T-helper 1 cell treated with Interleukin-12 subunit alpha and Interleukin-12 subunit beta and Interleukin-4 antibody, amounts not matched to agents 30 μg/mL and 1 μg/mL, for 36 hours (primary cell): ENCODE data around the gene DYNC1LI1.
"Not testable (repeated sequence)": the region's sequence is repeated elsewhere in the genome, so short reads cannot be mapped to it uniquely, and the experiment has no call there.

Experiments used
- H3K27ac Mint-ChIP-seq: one replicate; pipeline ENCODE4 v1.8.0; 2021; ENCODE audit warnings: mild to moderate bottlenecking, mixed read lengths
- H3K27me3 Mint-ChIP-seq: one replicate; pipeline ENCODE4 v1.8.0; 2021; ENCODE audit warnings: low read depth, mixed read lengths
- H3K36me3 Mint-ChIP-seq: one replicate; pipeline ENCODE4 v1.8.0; 2021; ENCODE audit warnings: low read depth, mixed read lengths
- H3K4me1 Mint-ChIP-seq: one replicate; pipeline ENCODE4 v1.8.0; 2021; ENCODE audit warnings: low read depth, mixed read lengths
- H3K4me3 Mint-ChIP-seq: one replicate; pipeline ENCODE4 v1.8.0; 2021; ENCODE audit warnings: mild to moderate bottlenecking, moderate library complexity, mixed read lengths
- H3K9me3 Mint-ChIP-seq: one replicate; pipeline ENCODE4 v1.8.0; 2021; ENCODE audit warnings: mixed read lengths

DYNC1LI1 gene

DNA sequence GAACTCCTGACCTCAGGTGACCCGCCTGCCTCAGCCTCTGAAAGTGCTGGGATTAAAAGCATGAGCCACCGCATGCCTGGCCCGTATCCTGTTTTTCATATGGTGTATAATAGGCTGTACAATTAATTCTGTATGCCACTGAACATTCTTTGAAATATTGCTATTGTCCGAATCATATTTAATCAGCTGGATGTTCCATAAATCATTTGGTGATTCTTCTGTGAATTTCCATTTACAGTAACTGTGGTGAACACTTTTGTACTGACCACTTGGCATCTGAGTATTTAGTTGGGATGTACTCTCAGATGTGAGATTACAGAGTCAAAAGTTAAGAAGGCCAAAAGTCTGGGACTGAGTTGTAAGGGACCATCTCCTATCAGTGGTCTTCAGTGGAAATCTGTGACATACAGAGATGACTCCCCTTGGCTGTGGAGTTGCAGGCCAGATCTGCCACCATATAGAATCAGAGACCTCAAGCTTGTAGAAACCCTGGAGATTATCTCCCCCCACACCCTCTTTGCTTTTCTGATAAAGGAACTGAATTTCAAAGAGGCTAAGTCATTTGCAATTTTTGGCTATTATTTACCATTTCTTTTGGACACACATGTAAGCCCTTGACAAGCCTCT lies 25.7 kb upstream of the DYNC1LI1 start:
- Mint-ChIP-seq H3K27ac (no peak overlapping the region), H3K4me1 (no peaks in the 10 kb centered on the region), H3K36me3 (no peaks in the 10 kb centered on the region), H3K9me3 (no peaks in the 10 kb centered on the region), H3K4me3 (no peak overlapping the region), H3K27me3 (peaks cover 9% of the 10 kb centered on the region)

DNA sequence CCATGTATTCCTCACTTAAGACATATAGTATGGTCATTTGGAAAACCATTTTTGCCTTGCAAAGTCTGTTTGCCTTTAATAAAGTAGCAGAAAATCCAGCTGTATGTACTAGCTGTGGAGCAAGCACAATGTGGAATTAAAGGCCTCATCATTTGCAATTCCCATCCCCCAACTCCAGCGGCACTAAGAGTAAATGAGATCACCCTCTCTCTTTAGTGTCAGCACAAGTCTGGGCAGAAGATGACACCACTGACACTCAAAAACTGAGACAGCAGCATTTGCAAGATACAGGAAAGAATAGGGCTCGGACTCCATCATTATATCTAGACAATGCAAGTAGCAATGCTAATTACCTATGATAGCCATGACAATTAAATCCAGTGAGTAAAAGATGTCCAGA lies 24.7 kb upstream of the DYNC1LI1 start:
- Mint-ChIP-seq H3K4me1 (no peaks in the 10 kb centered on the region), H3K27ac (no peak overlapping the region), H3K9me3 (no peaks in the 10 kb centered on the region), H3K4me3 (no peak overlapping the region), H3K36me3 (no peaks in the 10 kb centered on the region), H3K27me3 (peaks cover 13% of the 10 kb centered on the region)

DNA sequence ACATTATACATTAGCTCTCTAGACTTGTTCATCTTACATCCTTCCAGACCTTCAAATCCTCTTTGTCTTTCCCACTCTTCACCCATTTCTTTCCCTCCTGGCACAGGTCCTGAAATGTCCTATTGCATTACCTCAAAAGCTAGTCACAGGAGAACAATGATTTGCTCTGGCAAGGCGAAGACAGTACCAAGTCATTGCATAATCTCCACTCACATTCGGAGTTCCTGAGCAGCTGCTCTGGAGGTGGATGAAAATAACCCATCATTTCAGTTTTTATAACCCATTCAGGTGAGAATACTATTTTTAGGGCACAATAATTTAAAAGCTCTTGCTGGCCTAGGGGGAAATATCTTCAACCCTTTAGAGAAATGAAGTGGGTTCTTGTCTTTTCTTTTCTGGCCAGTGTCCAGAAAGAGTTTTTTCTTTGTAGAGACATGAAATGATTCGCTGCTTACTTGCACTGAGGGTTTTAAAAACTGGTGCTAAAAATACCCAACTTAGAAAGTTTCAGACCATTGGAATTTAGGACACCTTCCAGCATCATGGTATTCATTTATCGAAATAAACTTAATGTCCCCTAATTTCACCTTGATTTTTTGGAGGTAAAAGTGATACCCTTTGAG lies 23.4 kb upstream of the DYNC1LI1 start:
- Mint-ChIP-seq H3K36me3 (no peaks in the 10 kb centered on the region), H3K27ac (no peak overlapping the region), H3K9me3 (no peaks in the 10 kb centered on the region), H3K4me3 (no peak overlapping the region), H3K27me3 (peaks cover 21% of the 10 kb centered on the region), H3K4me1 (no peaks in the 10 kb centered on the region)

DNA sequence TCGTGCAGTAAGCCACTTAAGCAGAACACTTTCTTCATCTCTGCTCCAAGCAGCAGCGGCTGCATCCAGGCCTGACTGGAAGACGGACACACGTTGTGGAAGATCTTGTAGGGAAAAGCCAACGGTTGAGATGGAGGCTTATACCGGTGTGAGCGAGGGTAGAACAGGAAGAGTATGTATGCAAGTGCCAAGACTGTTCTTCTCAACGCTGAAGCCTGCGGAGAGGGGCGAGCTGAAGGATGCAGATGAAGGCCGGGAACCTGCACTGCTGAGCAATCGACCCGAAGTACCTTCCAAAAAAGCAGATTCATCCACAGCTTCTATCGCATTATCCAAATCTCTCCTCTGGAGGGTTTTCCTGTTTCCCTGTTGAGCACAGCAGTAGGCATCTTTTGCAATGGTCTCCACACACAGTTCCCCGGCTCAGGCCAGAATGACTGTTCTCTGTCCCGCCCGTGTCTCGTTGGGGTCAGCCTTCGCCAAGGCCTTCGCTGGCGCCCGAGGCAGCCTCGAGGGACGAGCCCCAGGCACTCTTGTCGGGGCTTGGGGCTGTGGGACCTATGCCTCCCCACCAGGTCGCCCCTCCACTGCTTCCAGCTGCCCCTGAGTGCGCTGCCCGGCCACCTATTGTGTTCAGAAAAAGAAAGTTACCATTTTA lies 22.2 kb upstream of the DYNC1LI1 start:
- no peaks in the 10 kb centered on the region for H3K4me1 Mint-ChIP-seq
- H3K27ac Mint-ChIP-seq, result no peak overlapping the region
- peaks cover 18% of the 10 kb centered on the region for H3K27me3 Mint-ChIP-seq
- H3K9me3 Mint-ChIP-seq, result no peaks in the 10 kb centered on the region
- no peak overlapping the region for H3K4me3 Mint-ChIP-seq
- H3K36me3 Mint-ChIP-seq, result no peaks in the 10 kb centered on the region

DNA sequence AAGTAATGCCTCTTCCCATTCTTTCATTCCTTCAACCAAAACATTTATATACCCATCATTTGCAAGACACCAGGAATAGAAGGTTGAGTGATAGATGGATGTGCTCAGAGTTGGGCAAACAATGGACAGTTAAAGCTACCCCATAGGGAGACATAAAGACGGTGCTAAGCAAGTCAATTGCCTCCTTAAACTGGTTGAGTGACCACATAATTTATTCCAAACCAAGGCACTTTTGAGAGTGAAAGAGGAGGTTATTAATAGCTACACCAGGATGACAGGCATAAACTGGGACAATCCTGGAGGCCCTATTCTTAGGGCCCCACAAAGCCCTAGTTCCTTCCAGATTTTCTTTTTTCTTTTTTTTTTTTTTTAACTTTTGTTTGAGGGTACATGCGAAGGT lies 21.4 kb upstream of the DYNC1LI1 start:
- Mint-ChIP-seq H3K9me3 (no peaks in the 10 kb centered on the region), H3K4me1 (no peaks in the 10 kb centered on the region), H3K36me3 (no peaks in the 10 kb centered on the region), H3K4me3 (no peak overlapping the region), H3K27ac (no peak overlapping the region), H3K27me3 (peaks cover 15% of the 10 kb centered on the region)

DNA sequence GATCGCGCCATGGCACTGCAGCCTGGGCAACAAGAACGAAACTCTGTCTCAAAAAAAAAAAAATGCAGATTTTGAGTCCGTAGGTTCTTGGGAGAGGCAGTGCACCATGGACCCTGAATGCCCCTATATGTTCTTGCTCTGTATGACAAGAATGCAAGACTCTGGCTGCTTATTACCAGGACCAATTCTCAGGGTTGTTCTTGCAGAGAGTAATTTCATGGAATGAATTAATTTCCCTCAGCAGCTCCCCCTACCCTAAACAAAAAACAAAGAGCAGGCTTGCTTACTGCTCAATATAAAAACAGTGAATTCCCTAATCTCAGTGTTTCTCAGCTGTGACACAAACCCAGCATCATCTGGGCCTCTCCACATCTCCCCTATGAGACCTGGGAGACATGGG lies 20.5 kb upstream of the DYNC1LI1 start:
- H3K4me3 Mint-ChIP-seq, result no peak overlapping the region
- no peaks in the 10 kb centered on the region for H3K36me3 Mint-ChIP-seq
- peaks cover 19% of the 10 kb centered on the region for H3K27me3 Mint-ChIP-seq
- no peaks in the 10 kb centered on the region for H3K9me3 Mint-ChIP-seq
- no peaks in the 10 kb centered on the region for H3K4me1 Mint-ChIP-seq
- no peak overlapping the region for H3K27ac Mint-ChIP-seq

DNA sequence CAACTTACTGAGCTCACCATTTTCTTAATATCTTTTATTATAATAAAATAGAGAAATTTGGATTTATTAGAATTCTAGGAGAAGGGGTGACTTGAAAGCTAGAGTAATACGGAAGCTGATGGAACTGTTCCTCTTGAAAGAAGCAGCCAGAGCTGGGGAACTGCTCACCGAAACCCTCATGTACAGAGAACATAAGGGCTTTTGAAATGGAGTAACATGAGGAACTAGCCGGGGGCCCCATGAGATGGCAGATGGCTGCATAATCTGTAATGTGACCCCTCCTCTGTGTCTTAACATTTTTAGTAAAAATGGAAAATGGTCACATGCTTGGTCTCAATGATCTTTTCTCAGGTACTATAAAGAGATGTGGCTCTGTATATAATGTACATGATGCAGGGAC lies 15.7 kb upstream of the DYNC1LI1 start:
- H3K27me3 Mint-ChIP-seq, result peaks cover 25% of the 10 kb centered on the region
- no peaks in the 10 kb centered on the region for H3K36me3 Mint-ChIP-seq
- no peaks in the 10 kb centered on the region for H3K4me1 Mint-ChIP-seq
- H3K9me3 Mint-ChIP-seq, result no peaks in the 10 kb centered on the region
- no peak overlapping the region for H3K27ac Mint-ChIP-seq
- H3K4me3 Mint-ChIP-seq, result no peak overlapping the region

DNA sequence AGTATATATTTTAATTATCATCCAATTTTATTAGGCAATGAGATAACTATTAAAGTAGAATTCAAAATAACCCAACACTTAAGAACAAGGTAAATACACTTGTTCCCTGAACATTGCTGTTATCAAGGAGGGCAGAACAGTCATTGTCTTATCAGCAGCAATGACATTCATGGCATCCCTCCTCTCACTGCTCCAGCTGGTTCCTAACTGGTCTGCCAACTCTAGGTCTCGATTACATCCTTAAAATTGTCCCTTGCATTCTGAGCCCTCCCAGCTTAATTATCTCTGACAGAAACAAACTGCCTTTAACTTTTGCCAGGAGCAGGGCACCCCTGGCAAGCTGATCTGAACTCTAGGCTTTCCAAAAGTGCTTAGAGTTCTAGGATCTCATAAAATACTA lies 14.0 kb upstream of the DYNC1LI1 start:
- H3K27me3 Mint-ChIP-seq, result peaks cover 19% of the 10 kb centered on the region
- H3K36me3 Mint-ChIP-seq, result no peaks in the 10 kb centered on the region
- H3K9me3 Mint-ChIP-seq, result no peaks in the 10 kb centered on the region
- no peak overlapping the region for H3K4me3 Mint-ChIP-seq
- H3K27ac Mint-ChIP-seq, result no peak overlapping the region
- no peaks in the 10 kb centered on the region for H3K4me1 Mint-ChIP-seq

DNA sequence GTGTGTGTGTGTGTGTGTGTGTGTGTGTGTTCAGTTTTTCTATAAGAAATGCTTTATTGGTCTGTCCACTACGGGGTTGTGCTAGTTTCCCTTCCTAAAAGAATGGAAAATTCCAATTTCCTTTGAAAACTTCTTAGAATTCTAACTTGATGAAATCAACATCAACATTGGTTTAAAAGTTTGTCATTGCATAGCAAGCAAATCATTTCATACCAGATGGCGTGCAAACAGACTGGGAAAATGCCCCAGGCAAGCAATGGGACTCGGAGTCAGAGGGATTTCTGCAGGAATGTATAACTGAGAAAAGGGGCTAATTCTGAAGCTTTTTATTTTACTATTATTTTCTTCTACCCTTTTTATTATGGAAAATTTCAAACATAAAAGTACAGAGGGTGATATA lies 13.1 kb upstream of the DYNC1LI1 start:
- Mint-ChIP-seq H3K36me3 (no peaks in the 10 kb centered on the region), H3K9me3 (no peaks in the 10 kb centered on the region), H3K4me3 (no peak overlapping the region), H3K27ac (no peak overlapping the region), H3K27me3 (peaks cover 10% of the 10 kb centered on the region), H3K4me1 (no peaks in the 10 kb centered on the region)

DNA sequence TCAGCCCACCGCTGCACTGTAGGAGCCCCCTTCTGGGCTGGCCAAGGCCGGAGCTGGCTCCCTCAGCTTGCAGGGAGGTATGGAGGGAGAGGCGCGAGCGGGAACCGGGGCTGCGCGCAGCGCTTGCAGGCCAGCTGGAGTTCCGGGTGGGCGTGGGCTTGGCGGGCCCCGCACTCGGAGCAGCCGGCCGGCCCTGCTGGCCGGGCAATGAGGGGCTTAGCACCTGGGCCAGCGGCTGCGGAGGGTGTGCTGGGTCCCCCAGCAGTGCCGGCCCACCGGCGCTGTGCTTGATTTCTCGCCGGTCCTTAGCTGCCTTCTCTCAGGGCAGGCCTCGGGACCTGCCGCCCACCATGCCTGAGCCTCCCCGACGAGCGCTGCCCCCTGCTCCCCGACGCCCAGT lies 8.0 kb upstream of the DYNC1LI1 start:
- H3K27ac Mint-ChIP-seq, H3K9me3 Mint-ChIP-seq, H3K36me3 Mint-ChIP-seq, H3K4me3 Mint-ChIP-seq, H3K27me3 Mint-ChIP-seq, H3K4me1 Mint-ChIP-seq: not testable (repeated sequence)

DNA sequence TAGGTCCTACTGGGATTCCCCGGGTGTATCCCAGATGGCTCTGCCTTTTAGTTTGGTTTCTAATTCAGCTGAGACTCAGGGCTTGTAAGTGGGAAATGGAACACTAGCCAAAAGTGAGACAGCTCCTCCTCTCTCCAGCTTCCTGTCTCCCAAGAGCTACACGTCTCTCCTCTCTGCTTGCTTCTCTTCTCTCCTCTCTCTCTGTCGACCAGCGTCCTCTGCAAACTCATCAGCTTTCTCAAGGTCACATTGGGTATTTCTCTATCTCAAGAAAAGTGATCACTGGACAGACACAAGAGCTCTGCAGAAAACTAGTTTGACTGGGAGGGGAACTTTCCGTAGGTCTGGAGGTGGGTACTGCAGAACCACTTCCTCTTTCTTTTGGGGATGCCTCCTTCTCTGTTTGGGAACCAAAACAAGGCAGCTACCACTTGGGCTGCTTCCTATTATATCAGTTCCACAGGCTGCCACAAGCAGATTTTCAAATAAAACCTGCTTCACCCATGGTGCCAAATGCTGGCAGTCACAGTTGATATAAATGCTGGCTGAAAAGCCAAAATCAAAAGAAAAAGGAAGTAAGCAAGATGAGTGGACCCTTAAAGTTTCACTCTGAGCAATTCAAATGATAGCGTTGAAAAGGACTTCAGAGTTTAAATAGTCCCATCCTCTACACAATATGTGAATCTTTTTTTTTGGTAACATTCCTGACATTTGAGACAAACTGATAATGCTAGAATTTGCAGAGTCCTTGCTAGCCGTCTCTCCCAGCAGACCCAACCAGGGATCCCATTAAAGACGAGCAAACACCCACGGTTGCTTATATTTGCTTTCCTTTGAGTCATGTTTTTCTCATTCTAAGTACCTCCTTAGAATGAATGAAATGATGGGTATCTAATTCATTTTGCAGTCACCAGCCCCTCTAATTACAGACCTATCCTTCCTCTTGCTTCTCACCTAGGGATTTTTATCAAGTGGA lies 7.2 kb upstream of the DYNC1LI1 start:
- H3K36me3 Mint-ChIP-seq, result no peaks in the 10 kb centered on the region
- no peaks in the 10 kb centered on the region for H3K27me3 Mint-ChIP-seq
- H3K9me3 Mint-ChIP-seq, result no peaks in the 10 kb centered on the region
- H3K4me3 Mint-ChIP-seq, result peak overlapping the region; percentile 58
- peak overlapping the region; percentile 67 for H3K27ac Mint-ChIP-seq
- H3K4me1 Mint-ChIP-seq, result peaks cover 10% of the 10 kb centered on the region

DNA sequence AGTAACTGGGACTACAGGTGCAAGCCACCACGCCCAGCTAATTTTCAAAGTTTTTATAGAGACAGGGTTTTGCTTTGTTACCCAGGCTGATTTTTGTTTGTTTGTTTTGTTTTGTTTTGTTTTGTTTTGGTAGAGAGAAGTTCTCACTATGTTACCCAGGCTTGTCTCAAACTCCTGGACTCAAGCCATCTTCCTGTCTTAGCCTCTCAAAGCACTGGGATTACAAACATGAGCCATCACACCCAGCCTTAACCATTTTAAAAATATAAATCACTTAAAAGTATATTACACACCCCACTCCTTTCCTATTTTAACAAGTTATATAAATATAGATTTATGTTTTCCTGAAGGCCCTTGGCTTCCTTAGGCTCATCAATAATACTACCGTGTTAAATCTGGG lies 6.5 kb upstream of the DYNC1LI1 start:
- H3K9me3 Mint-ChIP-seq, result no peaks in the 10 kb centered on the region
- H3K27me3 Mint-ChIP-seq, result no peaks in the 10 kb centered on the region
- H3K4me3 Mint-ChIP-seq, result no peak overlapping the region
- H3K27ac Mint-ChIP-seq, result no peak overlapping the region
- H3K4me1 Mint-ChIP-seq, result peaks cover 10% of the 10 kb centered on the region
- no peaks in the 10 kb centered on the region for H3K36me3 Mint-ChIP-seq

DNA sequence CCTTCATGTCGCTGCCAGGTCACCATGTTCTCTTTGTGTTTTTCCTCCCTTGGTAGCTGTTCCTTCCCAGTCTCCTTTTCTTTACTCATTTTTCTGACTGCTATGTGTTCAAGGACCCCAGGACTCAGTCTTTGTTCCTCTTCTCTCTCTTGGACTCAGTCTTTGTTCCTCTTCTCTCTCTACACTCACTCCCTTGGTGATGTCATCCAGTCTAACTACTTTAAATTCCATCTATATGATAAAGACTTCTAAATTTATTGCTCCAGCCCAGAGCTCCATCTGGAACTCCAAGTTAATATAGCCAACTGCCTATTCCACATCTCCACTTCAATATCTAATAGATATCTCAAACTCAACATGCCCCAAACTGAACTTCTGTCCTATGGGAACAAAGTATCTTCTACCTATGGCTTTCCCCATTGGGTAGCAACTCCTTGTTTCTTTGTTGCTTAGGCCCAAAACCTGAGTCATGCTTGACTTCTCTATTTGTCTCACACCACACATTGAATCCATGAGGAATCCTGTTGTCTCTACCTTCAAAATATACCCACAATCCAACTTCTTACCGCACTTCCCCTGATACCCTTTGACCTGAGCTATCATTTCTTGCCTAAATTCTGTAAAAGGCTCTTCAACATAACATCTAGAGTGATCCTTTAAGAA lies 4.9 kb upstream of the DYNC1LI1 start:
- H3K36me3 Mint-ChIP-seq, result no peaks in the 10 kb centered on the region
- no peaks in the 10 kb centered on the region for H3K9me3 Mint-ChIP-seq
- no peaks in the 10 kb centered on the region for H3K27me3 Mint-ChIP-seq
- H3K27ac Mint-ChIP-seq, result no peak overlapping the region
- H3K4me3 Mint-ChIP-seq, result no peak overlapping the region
- peaks cover 15% of the 10 kb centered on the region for H3K4me1 Mint-ChIP-seq

DNA sequence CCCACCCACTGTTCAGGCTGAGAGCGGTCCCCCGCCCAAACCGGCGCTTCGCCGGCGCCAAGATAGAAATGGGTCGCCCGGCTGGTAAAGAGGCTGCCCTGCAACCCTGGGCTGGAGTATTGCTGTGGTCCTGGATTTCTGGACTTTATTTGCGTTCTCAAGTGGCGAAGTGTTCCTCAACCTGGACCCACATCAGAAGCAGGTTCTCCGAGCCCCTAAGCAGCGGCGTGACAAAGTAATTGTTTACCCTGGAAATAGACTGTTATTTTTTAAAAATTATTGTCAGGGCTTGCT lies 481 bp upstream of the DYNC1LI1 start:
- no peaks in the 10 kb centered on the region for H3K27me3 Mint-ChIP-seq
- H3K27ac Mint-ChIP-seq, result peak overlapping the region; percentile 73
- H3K9me3 Mint-ChIP-seq, result no peaks in the 10 kb centered on the region
- H3K36me3 Mint-ChIP-seq, result peaks cover 4% of the 10 kb centered on the region
- H3K4me3 Mint-ChIP-seq, result peak overlapping the region; percentile 88
- H3K4me1 Mint-ChIP-seq, result peaks cover 19% of the 10 kb centered on the region
